Ovary (tissue), 9 donors: ENCODE results near the gene GNG8. TPM values are rescaled to one million over a fixed set of nuclear protein-coding genes. Genes with fewer than 3 reads are reported as not detected.
A peak's percentile ranks its signal among the peaks of the same experiment; 100 is the strongest.

ENCODE experiments used
- DNase-seq, 5 donors: peaks; one replicate each; pipeline ENCODE4 v3.0.0-alpha.2; 2019 to 2020
- H3K27ac ChIP-seq, 2 donors: fragments of 200-600 bp; one replicate each; pipeline versions ENCODE4 v1.5.1 to v1.8.0; 2019 to 2022
- H3K27me3 ChIP-seq: fragments of 200-600 bp; one replicate; pipeline ENCODE4 v1.8.0; 2022
- H3K36me3 ChIP-seq: fragments of 200-600 bp; sonication (generic); one replicate; pipeline ENCODE4 v1.5.1; 2019
- H3K4me1 ChIP-seq: one replicate; pipeline ENCODE4 v1.8.1; 2013; ENCODE audit warnings: mild to moderate bottlenecking, moderate library complexity; ENCODE audit not compliant: insufficient read depth
- H3K4me3 ChIP-seq: fragments of 200-600 bp; sonication (generic); one replicate; pipeline ENCODE4 v1.5.1; 2017
- H3K9me3 ChIP-seq, 2 donors: fragments of 200-600 bp in 1 of 2; sonication (generic) in 1 of 2; one replicate each; pipeline versions ENCODE4 v1.5.1 to v1.8.1; 2013 to 2019; ENCODE audit warnings: mild to moderate bottlenecking in 1 of 2, moderate library complexity in 1 of 2
- CTCF ChIP-seq, 3 donors: fragments of 450-650 bp in 2 of 3; fragments of 200-600 bp in 1 of 3; IDR thresholded peaks; one replicate each; pipeline versions ENCODE4 v1.5.1 to v1.8.0; 2016 to 2022; ENCODE audit warnings: antibody characterized with exemption in 3 of 3, mild to moderate bottlenecking in 1 of 3
- EP300 ChIP-seq: sonication (generic); formaldehyde crosslinking; IDR thresholded peaks from one replicate; pipeline ENCODE4 v1.6.1; 2017; ENCODE audit warnings: antibody characterized with exemption
- POLR2A ChIP-seq: fragments of 450-650 bp; IDR thresholded peaks from one replicate; pipeline ENCODE4 v1.6.1; 2017; ENCODE audit warnings: antibody characterized with exemption, mild to moderate bottlenecking, moderate library complexity
- WGBS, 3 donors: extraction: QIAGEN DNeasy Blood & Tissue Kit in 1 of 3; methylation state at CpG; one replicate each; pipeline versions ENCODE4 v1.1.5 to v1.1.7; 2013 to 2017; 5-methylcytosine and 5-hydroxymethylcytosine counted together
- intact Hi-C, 4 donors: fragments of 100-400 bp; cut with DNase I; formaldehyde crosslinking; loops; one replicate each; pipeline versions ENCODE4 v1.11.0 to v1.15.1; 2022 to 2023
- polyA plus RNA-seq, 2 donors: library from polyadenylated mRNA; stranded (reverse); fragments of 200-250 nt in 1 of 2; fragments of 350-450 nt in 1 of 2; fragmentation: Illumina TruSeq in 1 of 2; extraction: RNeasy Lipid Tissue Mini Kit (QIAGEN cat#74804) in 1 of 2; gene quantifications; one replicate each; pipeline ENCODE4 v1.2.3, GENCODE V29; 2013 to 2014
- total RNA-seq, 7 donors: library from RNA; depleted of rRNA in 2 of 7; stranded (reverse); fragments of >200 nt in 2 of 7; fragmentation: NEBNext Ultra II Directional in 3 of 7; extraction: Animal tissue kit (Norgen Biotek cat#: 25700) in 3 of 7; gene quantifications; one replicate each; pipeline versions ENCODE4 v1.1.0 to v1.2.4, GENCODE V29; 2016 to 2023
- donor health status: DM: no; HTN: no; CAD: no; lungs with moderate emphysema.
- donor health status: DM: no; HTN: no; CAD: no.
- donor health status: Bipolar disorder and iron deficiency.
- donor health status: DM: yes; HTN: yes; CAD: no.
- donor health status: DM: no; HTN: no; CAD: no.
- donor health status: DM: yes; HTN: yes; CAD: no.

The GNG8 gene
- total and polyA plus RNA-seq, 9 donors = not detected

GRCh38 chr19:46639358-46640182 lies 3.6 kb upstream of the GNG8 start:
- H3K4me1 ChIP-seq = peaks cover 6% of the 10 kb centered on the region
- intact Hi-C loops = no loop called here
- peak overlapping the region; percentile 46 for H3K4me3 ChIP-seq
- TF ChIP-seq CTCF (IDR thresholded peaks at IDR 0.05) = no peak
- no peak for TF ChIP-seq POLR2A
- no peak for TF ChIP-seq EP300
- no peaks in the 10 kb centered on the region for H3K9me3 ChIP-seq
- H3K27me3 ChIP-seq = no peaks in the 10 kb centered on the region
- peak overlapping the region; percentile 77 to 82 for H3K27ac ChIP-seq
- WGBS, 3 donors = 5 to 8% (median 6%) methylated on average over 36 to 49 of the region's 49 CpGs
- no peaks in the 10 kb centered on the region for H3K36me3 ChIP-seq
- peak; percentile 75 to 88 (median 84) for DNase-seq

- H3K36me3 ChIP-seq = no peaks in the 10 kb centered on the region
Observed at GRCh38 chr19:46637224-46637623, 1.2 kb upstream of the GNG8 start.

GRCh38 chr19:46634656-46635218 lies 1.3 kb downstream of the GNG8 start:
- no peak for TF ChIP-seq EP300
- no peak for TF ChIP-seq CTCF (IDR thresholded peaks at IDR 0.05)
- no peak for TF ChIP-seq POLR2A
- peaks cover 2% of the 10 kb centered on the region for H3K4me1 ChIP-seq
- peak overlapping the region; percentile 4 for H3K4me3 ChIP-seq
- no peak overlapping the region for H3K27ac ChIP-seq
- intact Hi-C loops = loop anchor here in 1 of 4 donors (5.0 kb wide), 1 partner anchor 33 kb away; no protein-coding TSS in a partner anchor
- 5 to 8% (median 6%) methylated on average over 23 of the region's 23 CpGs for WGBS, 3 donors
- no peaks in the 10 kb centered on the region for H3K36me3 ChIP-seq
- H3K9me3 ChIP-seq = no peaks in the 10 kb centered on the region
- DNase-seq = peak in 1 of 5 donors; percentile 44
- no peaks in the 10 kb centered on the region for H3K27me3 ChIP-seq

More at GRCh38 chr19:46637224-46637623, 1.2 kb upstream of the GNG8 start:
- H3K27me3 ChIP-seq = no peaks in the 10 kb centered on the region
- TF ChIP-seq POLR2A (no peak), CTCF (IDR thresholded peaks at IDR 0.05) (no peak), EP300 (no peak)
- intact Hi-C loops = no loop called here
- H3K27ac ChIP-seq = no peak overlapping the region
- WGBS, 3 donors = 82 to 86% (median 84%) methylated on average over 14 of the region's 14 CpGs
- H3K4me3 ChIP-seq = no peak overlapping the region
- no peak for DNase-seq
- peaks cover 6% of the 10 kb centered on the region for H3K4me1 ChIP-seq
- no peaks in the 10 kb centered on the region for H3K9me3 ChIP-seq

- no peak overlapping the region for H3K27ac ChIP-seq
- no peaks in the 10 kb centered on the region for H3K27me3 ChIP-seq
- H3K4me3 ChIP-seq = peak overlapping the region; percentile 31
- TF ChIP-seq CTCF (IDR thresholded peaks at IDR 0.05) = no peak
- no peak for TF ChIP-seq POLR2A
- no peak for TF ChIP-seq EP300
- no peaks in the 10 kb centered on the region for H3K9me3 ChIP-seq
- H3K4me1 ChIP-seq = no peaks in the 10 kb centered on the region
- peak; percentile 50 to 89 (median 85) for DNase-seq
- no peaks in the 10 kb centered on the region for H3K36me3 ChIP-seq
- intact Hi-C loops = loop anchor here in 1 of 4 donors (5.0 kb wide), 1 partner anchor 33 kb away; no protein-coding TSS in a partner anchor
- 3 to 15% (median 4%) methylated on average over 35 to 38 of the region's 38 CpGs for WGBS, 3 donors
Observed at GRCh38 chr19:46634045-46634655, 1.9 kb downstream of the GNG8 start.
